HG03460 (cell line): Measurements from ENCODE around the gene RBM10.

Source experiments
- ATAC-seq: cut with Tn5 transposase; IDR thresholded peaks from one replicate; pipeline ENCODE4 v1.9.1; 2021; ENCODE audit not compliant: unreplicated experiment

The RBM10 gene

GRCh38 chrX:47194194-47194787 lies 49.3 kb downstream of the RBM10 start:
- no peak for ATAC-seq

DNA sequence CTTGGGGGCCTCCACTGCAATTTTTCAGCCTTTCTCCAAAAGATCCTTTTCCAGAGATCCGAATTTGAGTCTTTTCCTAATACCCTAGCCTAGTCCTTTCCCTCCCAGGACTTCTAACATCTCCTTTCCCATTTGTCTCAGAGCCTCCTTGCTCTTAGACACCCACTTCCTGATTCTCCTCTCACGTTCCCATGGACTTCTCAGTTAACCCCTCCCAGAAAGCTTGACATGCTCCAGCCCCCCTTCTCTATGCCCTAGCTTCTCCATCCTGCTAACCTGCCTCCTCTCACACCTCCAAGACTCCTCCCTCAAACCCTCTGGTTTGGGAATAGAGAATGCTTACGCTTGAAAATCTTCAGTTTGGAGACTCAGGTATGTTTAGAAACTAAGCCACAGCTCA lies 51.1 kb downstream of the RBM10 start:
- ATAC-seq, result no peak

- ATAC-seq, result no peak
These were observed 52.5 kb downstream of the RBM10 start for GRCh38 chrX:47197526-47197925.

- no peak for ATAC-seq
These were observed 53.1 kb downstream of the RBM10 start for GRCh38 chrX:47198026-47198686.

GRCh38 chrX:47198687-47199080 lies 53.7 kb downstream of the RBM10 start:
- no peak for ATAC-seq

- ATAC-seq, result no peak
These were observed 54.3 kb downstream of the RBM10 start for GRCh38 chrX:47199286-47199685.

- no peak for ATAC-seq
These were observed 55.5 kb downstream of the RBM10 start for GRCh38 chrX:47200385-47201150.

GRCh38 chrX:47201345-47201944 lies 56.4 kb downstream of the RBM10 start:
- no peak for ATAC-seq

DNA sequence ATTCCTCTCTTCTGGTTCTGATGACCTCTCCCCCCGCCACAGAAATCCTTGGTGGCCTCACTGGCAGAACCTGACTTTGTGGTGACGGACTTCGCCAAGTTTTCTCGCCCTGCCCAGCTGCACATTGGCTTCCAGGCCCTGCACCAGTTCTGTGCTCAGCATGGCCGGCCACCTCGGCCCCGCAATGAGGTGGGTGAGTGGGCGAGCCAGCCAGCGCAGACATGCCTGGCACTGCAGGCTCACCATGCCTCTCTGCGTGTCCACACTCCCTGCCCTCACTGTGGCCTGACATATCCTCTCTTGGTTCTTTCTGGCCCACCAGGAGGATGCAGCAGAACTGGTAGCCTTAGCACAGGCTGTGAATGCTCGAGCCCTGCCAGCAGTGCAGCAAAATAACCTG lies 57.3 kb downstream of the RBM10 start:
- ATAC-seq, result no peak

DNA sequence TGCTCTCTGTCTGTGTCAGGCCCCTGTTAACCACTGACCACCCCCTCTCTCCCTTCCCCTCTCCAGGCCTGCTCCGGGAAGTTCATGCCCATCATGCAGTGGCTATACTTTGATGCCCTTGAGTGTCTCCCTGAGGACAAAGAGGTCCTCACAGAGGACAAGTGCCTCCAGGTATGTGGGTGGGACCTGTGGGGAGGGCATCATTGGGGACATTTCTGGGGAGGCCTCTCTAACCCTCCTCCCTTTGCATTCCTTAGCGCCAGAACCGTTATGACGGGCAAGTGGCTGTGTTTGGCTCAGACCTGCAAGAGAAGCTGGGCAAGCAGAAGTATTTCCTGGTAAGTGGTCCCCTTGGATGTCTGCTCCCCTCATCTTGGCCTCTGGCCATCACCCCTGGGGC lies 57.9 kb downstream of the RBM10 start:
- ATAC-seq, result no peak

DNA sequence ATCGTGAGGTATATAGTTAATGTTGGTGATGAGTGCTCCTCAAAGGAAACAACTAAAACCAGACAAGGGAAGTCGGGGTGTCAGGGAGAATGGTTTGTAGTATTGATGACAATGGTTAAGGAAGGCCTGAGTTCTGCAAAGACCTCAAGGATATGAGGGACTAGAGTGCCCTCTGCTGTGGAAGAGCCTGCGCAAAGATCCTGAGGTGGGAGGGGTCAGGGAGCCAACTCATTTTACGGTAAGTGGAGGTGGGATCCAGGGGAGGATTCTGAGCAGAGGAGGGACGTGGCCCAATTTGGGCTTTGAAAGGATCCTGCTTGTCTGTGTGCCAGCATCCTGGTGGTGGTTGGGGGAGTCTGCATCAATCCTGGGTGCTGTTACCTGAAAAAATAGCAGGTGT lies 59.9 kb downstream of the RBM10 start:
- no peak for ATAC-seq

GRCh38 chrX:47206316-47206715 lies 61.3 kb downstream of the RBM10 start:
- no peak for ATAC-seq

GRCh38 chrX:47208108-47208507 lies 63.1 kb downstream of the RBM10 start:
- no peak for ATAC-seq

GRCh38 chrX:47209508-47210238 lies 64.7 kb downstream of the RBM10 start:
- no peak for ATAC-seq

- ATAC-seq, result no peak
These were observed 65.8 kb downstream of the RBM10 start for GRCh38 chrX:47210661-47211425.

DNA sequence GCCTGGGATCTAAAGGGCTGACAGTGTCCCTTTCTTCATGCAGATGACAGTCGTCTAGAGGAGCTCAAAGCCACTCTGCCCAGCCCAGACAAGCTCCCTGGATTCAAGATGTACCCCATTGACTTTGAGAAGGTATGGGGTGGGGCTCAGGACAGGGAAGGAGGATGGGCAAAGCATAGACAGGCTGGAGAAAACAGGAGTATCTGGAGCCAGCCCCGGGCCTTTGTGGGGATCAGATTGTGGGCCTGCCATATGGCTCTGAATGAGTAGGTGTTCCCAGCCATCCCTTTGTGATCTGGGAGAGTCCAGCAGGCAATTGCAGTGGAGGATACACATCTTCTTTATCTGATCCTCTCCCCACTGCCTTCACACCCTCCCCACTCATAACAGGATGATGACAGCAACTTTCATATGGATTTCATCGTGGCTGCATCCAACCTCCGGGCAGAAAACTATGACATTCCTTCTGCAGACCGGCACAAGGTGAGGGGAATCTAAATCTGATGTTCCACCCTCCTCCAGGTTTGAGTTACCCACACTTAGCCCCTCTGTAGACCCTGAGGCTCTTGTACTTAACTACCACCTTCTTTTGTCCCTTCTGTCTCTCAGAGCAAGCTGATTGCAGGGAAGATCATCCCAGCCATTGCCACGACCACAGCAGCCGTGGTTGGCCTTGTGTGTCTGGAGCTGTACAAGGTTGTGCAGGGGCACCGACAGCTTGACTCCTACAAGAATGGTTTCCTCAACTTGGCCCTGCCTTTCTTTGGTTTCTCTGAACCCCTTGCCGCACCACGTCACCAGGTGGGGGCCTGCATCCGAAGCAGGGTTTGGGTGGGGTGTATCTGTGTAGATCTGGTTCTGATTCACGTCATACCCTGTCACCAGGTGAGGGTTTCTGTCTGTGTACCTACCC lies 67.6 kb downstream of the RBM10 start:
- ATAC-seq, result no peak

DNA sequence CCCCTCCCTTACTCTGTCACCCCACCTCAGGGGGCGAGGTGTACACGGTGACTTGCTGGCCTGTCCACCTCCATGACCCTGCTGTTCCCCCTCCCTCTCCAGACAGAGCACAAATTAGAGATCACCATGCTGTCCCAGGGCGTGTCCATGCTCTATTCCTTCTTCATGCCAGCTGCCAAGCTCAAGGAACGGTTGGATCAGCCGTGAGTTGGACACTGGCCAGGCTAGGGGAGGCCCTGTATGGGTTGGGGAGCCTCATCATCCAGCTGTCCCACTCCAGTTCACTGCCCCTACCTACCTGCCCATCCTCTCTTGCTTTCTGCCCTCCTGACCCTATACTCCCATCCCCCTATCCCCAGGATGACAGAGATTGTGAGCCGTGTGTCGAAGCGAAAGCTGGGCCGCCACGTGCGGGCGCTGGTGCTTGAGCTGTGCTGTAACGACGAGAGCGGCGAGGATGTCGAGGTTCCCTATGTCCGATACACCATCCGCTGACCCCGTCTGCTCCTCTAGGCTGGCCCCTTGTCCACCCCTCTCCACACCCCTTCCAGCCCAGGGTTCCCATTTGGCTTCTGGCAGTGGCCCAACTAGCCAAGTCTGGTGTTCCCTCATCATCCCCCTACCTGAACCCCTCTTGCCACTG lies 69.5 kb downstream of the RBM10 start:
- no peak for ATAC-seq

DNA sequence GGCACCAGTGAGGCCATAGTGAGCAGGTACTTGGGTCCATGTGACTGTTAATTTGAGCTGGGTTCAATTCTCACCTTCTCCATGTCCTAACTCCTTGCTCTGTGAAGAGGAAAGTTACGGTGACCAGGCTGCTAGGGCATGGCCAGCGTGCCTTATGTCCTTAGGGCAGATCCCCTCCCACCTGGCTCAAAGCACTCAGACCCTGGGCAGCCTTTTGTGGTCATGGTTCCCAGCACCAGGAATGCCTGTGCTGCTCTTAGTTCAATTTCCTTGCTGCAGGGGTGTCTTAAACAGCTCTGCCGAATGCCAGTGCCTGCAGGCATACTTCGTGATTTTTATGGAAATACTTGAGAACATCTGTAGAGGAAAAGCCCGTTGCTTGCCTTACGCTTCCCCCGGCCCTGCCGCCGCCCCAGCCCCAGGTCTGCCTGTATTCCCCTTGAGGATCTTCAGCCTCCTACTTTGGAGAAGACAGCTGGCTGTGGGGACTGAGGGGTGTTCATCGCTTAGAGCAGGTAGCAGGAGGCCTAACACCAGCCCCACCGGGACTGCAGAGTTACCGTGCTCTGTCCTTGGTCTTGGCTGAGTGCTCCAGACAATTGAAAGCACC lies 70.4 kb downstream of the RBM10 start:
- no peak for ATAC-seq
